H9 (cell line): Measurements from ENCODE around the gene LRRC42. TPM values are rescaled to one million over a fixed set of nuclear protein-coding genes. Genes with fewer than 3 reads are reported as not detected.

Source experiments
- DNase-seq: peaks from one replicate; pipeline ENCODE4 v3.0.0-alpha.2; 2017
- H2AFZ ChIP-seq: one replicate; pipeline ENCODE4 v1.6.1; 2013; ENCODE audit warnings: mild to moderate bottlenecking, low read length, control low read depth, moderate library complexity
- H2AK5ac ChIP-seq: 2 replicates; pipeline ENCODE4 v1.6.1; 2013; ENCODE audit warnings: low read length, control low read depth, mixed read lengths; ENCODE audit not compliant: insufficient read length
- H2BK120ac ChIP-seq: one replicate; pipeline ENCODE4 v1.6.1; 2013; ENCODE audit warnings: low read depth, mild to moderate bottlenecking, low read length, control low read depth, inconsistent platforms; ENCODE audit not compliant: poor library complexity, severe bottlenecking
- H2BK12ac ChIP-seq: 2 replicates; pipeline ENCODE4 v1.6.1; 2013; ENCODE audit warnings: low read length, control low read depth, mixed read lengths, low read depth; ENCODE audit not compliant: insufficient read length
- H2BK15ac ChIP-seq: 2 replicates; pipeline ENCODE4 v1.6.1; 2013; ENCODE audit warnings: low read depth, low read length, control low read depth
- H2BK20ac ChIP-seq: one replicate; pipeline ENCODE4 v1.6.1; 2013; ENCODE audit warnings: low read depth, mild to moderate bottlenecking, low read length, control low read depth, inconsistent platforms; ENCODE audit not compliant: poor library complexity, severe bottlenecking
- H2BK5ac ChIP-seq: 2 replicates; pipeline ENCODE4 v1.6.1; 2013; ENCODE audit warnings: low read length, control low read depth, mixed read lengths; ENCODE audit not compliant: insufficient read length
- H3K14ac ChIP-seq: 2 replicates; pipeline ENCODE4 v1.6.1; 2013; ENCODE audit warnings: low read length, control low read depth; ENCODE audit not compliant: insufficient read depth
- H3K18ac ChIP-seq: 2 replicates; pipeline ENCODE4 v1.6.1; 2013; ENCODE audit warnings: low read depth, mild to moderate bottlenecking, mixed read lengths, low read length, control low read depth; ENCODE audit not compliant: insufficient read length
- H3K23ac ChIP-seq: 2 replicates; pipeline ENCODE4 v1.6.1; 2013; ENCODE audit warnings: low read length, control low read depth, mixed read lengths, low read depth; ENCODE audit not compliant: insufficient read length
- H3K23me2 ChIP-seq: 2 replicates; pipeline ENCODE4 v1.6.1; 2013; ENCODE audit warnings: low read depth, mild to moderate bottlenecking, mixed read lengths, low read length, control low read depth; ENCODE audit not compliant: insufficient read length, poor library complexity, severe bottlenecking
- H3K27ac ChIP-seq: 2 replicates; pipeline ENCODE4 v1.5.1; 2013; ENCODE audit warnings: low read length, control low read depth, mixed read lengths, low read depth; ENCODE audit not compliant: insufficient read length
- H3K27me3 ChIP-seq: 2 replicates; pipeline ENCODE4 v1.6.1; 2013; ENCODE audit warnings: low read length, control low read depth, inconsistent platforms; ENCODE audit not compliant: insufficient read depth
- H3K4ac ChIP-seq: 2 replicates; pipeline ENCODE4 v1.6.1; 2013; ENCODE audit warnings: low read depth, mild to moderate bottlenecking, control low read depth, inconsistent platforms, low read length, moderate library complexity
- H3K4me1 ChIP-seq: 2 replicates; pipeline ENCODE4 v1.6.1; 2013; ENCODE audit warnings: low read length, control low read depth, inconsistent platforms; ENCODE audit not compliant: insufficient read depth
- H3K4me2 ChIP-seq: 2 replicates; pipeline ENCODE4 v1.6.1; 2013; ENCODE audit warnings: low read length, control low read depth, mixed read lengths; ENCODE audit not compliant: insufficient read length, insufficient read depth
- H3K56ac ChIP-seq: 2 replicates; pipeline ENCODE4 v1.6.1; 2013; ENCODE audit warnings: low read depth, mild to moderate bottlenecking, mixed read lengths, low read length, control low read depth; ENCODE audit not compliant: insufficient read length
- H3K79me1 ChIP-seq: 2 replicates; pipeline ENCODE4 v1.6.1; 2013; ENCODE audit warnings: low read depth, mild to moderate bottlenecking, moderate library complexity, low read length, control low read depth, inconsistent platforms; ENCODE audit not compliant: insufficient read depth, poor library complexity, severe bottlenecking
- H3K79me2 ChIP-seq: 2 replicates; pipeline ENCODE4 v1.6.1; 2013; ENCODE audit warnings: low read length, control low read depth, inconsistent platforms; ENCODE audit not compliant: insufficient read depth
- H3K9ac ChIP-seq: 2 replicates; pipeline ENCODE4 v1.6.1; 2013; ENCODE audit warnings: low read length, control low read depth, mixed read lengths; ENCODE audit not compliant: insufficient read length; ENCODE audit errors: extremely low read depth
- H3K9me3 ChIP-seq: one replicate; pipeline ENCODE4 v1.6.1; 2013; ENCODE audit warnings: low read depth, low read length, inconsistent platforms; ENCODE audit not compliant: control insufficient read depth
- H3T11ph ChIP-seq: one replicate; pipeline ENCODE4 v1.6.1; 2013; ENCODE audit warnings: mild to moderate bottlenecking, low read length, control low read depth, inconsistent platforms
- H4K20me1 ChIP-seq: one replicate; pipeline ENCODE4 v1.6.1; 2013; ENCODE audit not compliant: control insufficient read depth, insufficient read length, insufficient read depth
- H4K5ac ChIP-seq: 2 replicates; pipeline ENCODE4 v1.6.1; 2013; ENCODE audit warnings: low read depth, mild to moderate bottlenecking, mixed read lengths, low read length, control low read depth; ENCODE audit not compliant: insufficient read length
- H4K8ac ChIP-seq: replicated peaks from 2 replicates; pipeline ENCODE4 v1.6.1; 2013; ENCODE audit warnings: low read length, control low read depth, mixed read lengths, low read depth; ENCODE audit not compliant: insufficient read length
- H4K91ac ChIP-seq: 2 replicates; pipeline ENCODE4 v1.6.1; 2013; ENCODE audit warnings: low read depth, mild to moderate bottlenecking, moderate library complexity, mixed read lengths, low read length, control low read depth; ENCODE audit not compliant: insufficient read length
- H3K27ac Mint-ChIP-seq, 3 experiments: 2 replicates in 2 of 3; 3 replicates in 1 of 3; pipeline ENCODE4 v1.8.0; 2020 to 2021; ENCODE audit warnings: mixed read lengths in 3 of 3, mild to moderate bottlenecking in 1 of 3, moderate library complexity in 1 of 3
- H3K27me3 Mint-ChIP-seq: 2 replicates; pipeline ENCODE4 v1.8.0; 2021; ENCODE audit warnings: low read depth, mild to moderate bottlenecking, moderate library complexity, mixed read lengths
- H3K36me3 Mint-ChIP-seq, 3 experiments: 2 replicates in 2 of 3; 3 replicates in 1 of 3; pipeline ENCODE4 v1.8.0; 2020 to 2021; ENCODE audit warnings: low read depth in 3 of 3, mixed read lengths in 3 of 3; ENCODE audit not compliant: insufficient read depth in 1 of 3
- H3K4me1 Mint-ChIP-seq, 2 experiments: 2 replicates each; pipeline ENCODE4 v1.8.0; 2020; ENCODE audit warnings: mixed read lengths in 2 of 2
- H3K4me3 Mint-ChIP-seq, 2 experiments: 2 replicates in 1 of 2; 3 replicates in 1 of 2; pipeline ENCODE4 v1.8.0; 2020 to 2021; ENCODE audit warnings: mild to moderate bottlenecking in 2 of 2, mixed read lengths in 2 of 2, moderate library complexity in 1 of 2
- H3K9me3 Mint-ChIP-seq, 2 experiments: 2 replicates in 1 of 2; 3 replicates in 1 of 2; pipeline ENCODE4 v1.8.0; 2020; ENCODE audit warnings: mild to moderate bottlenecking in 2 of 2, mixed read lengths in 2 of 2, moderate library complexity in 1 of 2
- CTCF ChIP-seq: fragments of 200-600 bp; sonication (generic); conservative IDR thresholded peaks from 3 replicates; pipeline ENCODE4 v1.8.0; 2021; ENCODE audit warnings: antibody characterized with exemption, mild to moderate bottlenecking
- WGBS: extraction: QIAGEN DNeasy Blood & Tissue Kit; methylation state at CpG from one replicate; pipeline ENCODE4 v1.1.7; 2013; ENCODE audit warnings: missing lambda C conversion rate, low lambda C conversion rate, mixed read lengths; ENCODE audit not compliant: insufficient read length; ENCODE audit errors: extremely low coverage; 5-methylcytosine and 5-hydroxymethylcytosine counted together
- total RNA-seq: library from RNA; stranded (reverse); gene quantifications from 2 replicates; pipeline ENCODE4 v1.2.1, GENCODE V29; 2021

The LRRC42 gene
- total RNA-seq, 1 experiment from 2014 or later: 36.3 TPM

GRCh38 chr1:54001591-54001990 lies 55.4 kb downstream of the LRRC42 start:
- Histone ChIP-seq H2BK5ac (no peak overlapping the region), H2BK20ac (no peak overlapping the region), H2BK120ac (no peak overlapping the region), H3K14ac (no peak overlapping the region), H3K4me2 (no peak overlapping the region), H3K79me2 (no peaks in the 10 kb centered on the region), H3K27me3 (no peaks in the 10 kb centered on the region), H4K5ac (no peak overlapping the region), H2AK5ac (no peak overlapping the region), H3K18ac (no peak overlapping the region), H3K4ac (no peak overlapping the region), H3K9ac (no peak overlapping the region), H3K23ac (no peak overlapping the region), H3K23me2 (no peaks in the 10 kb centered on the region), H3K79me1 (no peaks in the 10 kb centered on the region), H3K9me3 (no peaks in the 10 kb centered on the region), H4K91ac (no peak overlapping the region), H4K8ac (no peak overlapping the region), H3K4me1 (no peaks in the 10 kb centered on the region), H2BK12ac (no peak overlapping the region), H2BK15ac (no peak overlapping the region), H2AFZ (no peak overlapping the region), H3K27ac (no peak overlapping the region), H4K20me1 (no peaks in the 10 kb centered on the region), H3K56ac (no peak overlapping the region), H3T11ph (no peak overlapping the region)
- Mint-ChIP-seq H3K27me3 (peaks cover 15% of the 10 kb centered on the region), H3K36me3 (no peaks in the 10 kb centered on the region; a peak in 1 of 7 replicates), H3K4me3 (no peak overlapping the region), H3K9me3 (peaks cover 8 to 11% of the 10 kb centered on the region in 2 experiments; a peak in 4 of 5 replicates), H3K27ac (no peak overlapping the region), H3K4me1 (no peaks in the 10 kb centered on the region)
- no CpG with 5 or more reads among the region's 3 CpGs for WGBS
- no peak for DNase-seq
- no peak for TF ChIP-seq CTCF
